Measurements from ENCODE around the gene SEMA5B. TPM values are rescaled to one million over a fixed set of nuclear protein-coding genes. Genes with fewer than 3 reads are reported as not detected.

Gene SEMA5B
- total and polyA plus RNA-seq, 9 of the 15 experiments (the other 6 are each of a cell fraction or from before 2014, with no cell fraction given): not detected

GRCh38 chr3:123006609-123007008, 21.0 kb downstream of the SEMA5B start:
- ChIA-PET POLR2A (no interaction called here), CTCF (ENCODE audit: low intra/inter-chr PET ratio) (no interaction called here)
- H3K79me2 ChIP-seq (ENCODE audit: control insufficient read depth, insufficient read depth, low read length): no peaks in the 10 kb centered on the region
- intact Hi-C loops (cut with micrococcal nuclease): no loop called here
- FAIRE-seq (no peak), DNase-seq (ENCODE audit: extremely low read depth in 1 of 4, low spot score in 3 of 4) (no peak), ATAC-seq (no peak)
- H3K4me3 ChIP-seq: no peak overlapping the region
- no peak overlapping the region for H3K9ac ChIP-seq (ENCODE audit: insufficient read depth in 1 of 2, low read depth in 2 of 2, low read length in 2 of 2)
- no TSS peak for BruUV-seq (replicated peaks)
- no peak overlapping the region for H2AFZ ChIP-seq (ENCODE audit: low read depth, low read length)
- in situ Hi-C loops (cut with MboI): no loop called here
- H3K36me3 ChIP-seq (ENCODE audit: control insufficient read depth, insufficient read depth, low read length): no peaks in the 10 kb centered on the region
- no peak overlapping the region for H3K27ac ChIP-seq (ENCODE audit: extremely low read depth, low read depth, low read length)
- 6% methylated on average over 2 of the region's 2 CpGs for WGBS (ENCODE audit: insufficient coverage, low coverage, missing lambda C conversion rate)
- TF ChIP-seq FIP1L1 (IDR thresholded peaks at IDR 0.05; ENCODE audit: low read depth, low read length, poor library complexity, severe bottlenecking) (no peak), ZNF695 (CRISPR knock-in tag; IDR thresholded peaks at IDR 0.05) (no peak), SAFB (IDR thresholded peaks at IDR 0.05; ENCODE audit: borderline replicate concordance, low read depth, low read length) (no peak), SMARCE1 (IDR thresholded peaks at IDR 0.05) (no peak), ZFX (CRISPR knock-in tag; IDR thresholded peaks at IDR 0.05) (no peak)
- no peak overlapping the region for H3K4me2 ChIP-seq (ENCODE audit: insufficient read depth, low read length)
- no peaks in the 10 kb centered on the region for H3K9me1 ChIP-seq (ENCODE audit: control insufficient read depth, insufficient read depth, low read length)
- no peaks in the 10 kb centered on the region for H3K4me1 ChIP-seq (replicated peaks in 1 of 2; ENCODE audit: control insufficient read depth in 2 of 2, insufficient read depth in 2 of 2, low read length in 2 of 2)
- peaks cover 0 to 35% of the 10 kb centered on the region in 2 experiments; a peak in 3 of 5 replicates for H3K27me3 ChIP-seq (ENCODE audit: control insufficient read depth in 2 of 2, insufficient read depth in 2 of 2, low read length in 2 of 2)
- no peaks in the 10 kb centered on the region; the same call in 1 of the 2 replicates for H4K20me1 ChIP-seq (replicated peaks; ENCODE audit: control insufficient read depth, insufficient read depth, low read length)
- H3K9me3 ChIP-seq (replicated peaks; ENCODE audit: control insufficient read depth, insufficient read depth, low read depth, low read length): no peaks in the 10 kb centered on the region

DNA sequence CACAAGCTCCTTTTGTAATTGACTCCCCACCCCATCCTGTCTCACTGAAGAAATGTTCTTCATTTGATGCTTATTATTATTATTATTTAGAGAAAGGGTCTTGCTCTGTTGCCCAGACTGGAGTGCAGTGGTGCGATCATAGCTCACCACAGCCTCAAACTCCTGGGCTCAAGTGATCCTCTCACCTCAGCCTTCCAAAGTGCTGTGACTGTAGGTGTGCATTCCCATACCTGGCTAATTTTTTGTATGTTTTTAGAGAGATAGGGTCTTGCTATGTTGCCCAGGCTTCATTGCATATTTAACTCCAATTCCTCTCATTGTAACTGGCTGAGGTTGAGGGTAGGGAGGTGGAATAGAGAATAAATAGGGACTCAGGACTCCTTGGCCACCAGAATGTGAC, 22.3 kb downstream of the SEMA5B start:
- H3K4me1 ChIP-seq (replicated peaks in 1 of 2; ENCODE audit: control insufficient read depth in 2 of 2, insufficient read depth in 2 of 2, low read length in 2 of 2): no peaks in the 10 kb centered on the region
- no peak overlapping the region for H3K27ac ChIP-seq (ENCODE audit: extremely low read depth, low read depth, low read length)
- FAIRE-seq (no peak), DNase-seq (ENCODE audit: extremely low read depth in 1 of 4, low spot score in 3 of 4) (no peak), ATAC-seq (no peak)
- no peaks in the 10 kb centered on the region for H3K79me2 ChIP-seq (ENCODE audit: control insufficient read depth, insufficient read depth, low read length)
- H3K9me1 ChIP-seq (ENCODE audit: control insufficient read depth, insufficient read depth, low read length): no peaks in the 10 kb centered on the region
- no peak overlapping the region for H3K4me2 ChIP-seq (ENCODE audit: insufficient read depth, low read length)
- BruUV-seq (replicated peaks): no TSS peak
- POLR2A ChIA-PET: interaction anchor here (0.6 kb wide), 1 partner anchor 13 kb away, joined by 3 read pairs; no protein-coding TSS in a partner anchor
- no peaks in the 10 kb centered on the region for H3K36me3 ChIP-seq (ENCODE audit: control insufficient read depth, insufficient read depth, low read length)
- H2AFZ ChIP-seq (ENCODE audit: low read depth, low read length): no peak overlapping the region
- no peak overlapping the region for H3K4me3 ChIP-seq
- 0% methylated on average over 1 of the region's 1 CpG for WGBS (ENCODE audit: insufficient coverage, low coverage, missing lambda C conversion rate)
- intact Hi-C loops (cut with micrococcal nuclease): no loop called here
- 0 out of 2 replicates have a peak, but pooled peaks have one; percentile 7 for TF ChIP-seq ZNF121 (CRISPR knock-in tag; conservative IDR thresholded peaks at IDR 0.05)
- TF ChIP-seq ZSCAN29 (IDR thresholded peaks at IDR 0.05): no peak
- H4K20me1 ChIP-seq (replicated peaks; ENCODE audit: control insufficient read depth, insufficient read depth, low read length): no peaks in the 10 kb centered on the region; the same call in 1 of the 2 replicates
- H3K9me3 ChIP-seq (replicated peaks; ENCODE audit: control insufficient read depth, insufficient read depth, low read depth, low read length): no peaks in the 10 kb centered on the region
- CTCF ChIA-PET (ENCODE audit: low intra/inter-chr PET ratio): no interaction called here
- no peak overlapping the region for H3K9ac ChIP-seq (ENCODE audit: insufficient read depth in 1 of 2, low read depth in 2 of 2, low read length in 2 of 2)
- in situ Hi-C loops (cut with MboI): no loop called here
- peaks cover 0 to 34% of the 10 kb centered on the region in 2 experiments; a peak in 3 of 5 replicates for H3K27me3 ChIP-seq (ENCODE audit: control insufficient read depth in 2 of 2, insufficient read depth in 2 of 2, low read length in 2 of 2)

All from K562 (cell line).